Superior temporal gyrus (tissue), 1 donor: ENCODE data around the gene SULT1E1.
"Not testable (repeated sequence)": the region's sequence is repeated elsewhere in the genome, so short reads cannot be mapped to it uniquely, and the experiment has no call there.

Source experiments
- DNase-seq: peaks from one replicate; pipeline ENCODE4 v3.0.0-alpha.2; 2016; ENCODE audit errors: extremely low spot score

The SULT1E1 gene

GRCh38 chr4:69843301-69843700 is 16.6 kb downstream of the SULT1E1 start:
- no peak for DNase-seq

- no peak for DNase-seq
Measured at GRCh38 chr4:69838977-69839376, 21.0 kb downstream of the SULT1E1 start.

- DNase-seq, result no peak
Measured at GRCh38 chr4:69836287-69836686, 23.7 kb downstream of the SULT1E1 start.

- no peak for DNase-seq
Measured at GRCh38 chr4:69835766-69836165, 24.2 kb downstream of the SULT1E1 start.

- no peak for DNase-seq
Measured at GRCh38 chr4:69833251-69833650, 26.7 kb downstream of the SULT1E1 start.

GRCh38 chr4:69832326-69833030 is 27.5 kb downstream of the SULT1E1 start:
- no peak for DNase-seq

- DNase-seq, result no peak
Measured at GRCh38 chr4:69831646-69832325, 28.2 kb downstream of the SULT1E1 start.

GRCh38 chr4:69831270-69831627 is 28.7 kb downstream of the SULT1E1 start:
- DNase-seq, result no peak

- no peak for DNase-seq
Measured at GRCh38 chr4:69830560-69831269, 29.2 kb downstream of the SULT1E1 start.

GRCh38 chr4:69830192-69830559 is 29.8 kb downstream of the SULT1E1 start:
- no peak for DNase-seq

GRCh38 chr4:69829678-69830077 is 30.3 kb downstream of the SULT1E1 start:
- no peak for DNase-seq

GRCh38 chr4:69828828-69829227 is 31.1 kb downstream of the SULT1E1 start:
- no peak for DNase-seq

- not testable (repeated sequence) for DNase-seq
Measured at GRCh38 chr4:69825056-69825455, 34.9 kb downstream of the SULT1E1 start.

- DNase-seq, result no peak
Measured at GRCh38 chr4:69823481-69824186, 36.3 kb downstream of the SULT1E1 start.

GRCh38 chr4:69823048-69823447 is 36.9 kb downstream of the SULT1E1 start:
- DNase-seq, result no peak

- no peak for DNase-seq
Measured at GRCh38 chr4:69822198-69822597, 37.7 kb downstream of the SULT1E1 start.

GRCh38 chr4:69818060-69818639 is 41.8 kb downstream of the SULT1E1 start:
- DNase-seq, result no peak

GRCh38 chr4:69816236-69816635 is 43.7 kb downstream of the SULT1E1 start:
- no peak for DNase-seq

- DNase-seq, result no peak
Measured at GRCh38 chr4:69813628-69814027, 46.3 kb downstream of the SULT1E1 start.

GRCh38 chr4:69811166-69811565 is 48.8 kb downstream of the SULT1E1 start:
- DNase-seq, result no peak

- no peak for DNase-seq
Measured at GRCh38 chr4:69800599-69800998, 59.3 kb downstream of the SULT1E1 start.

- no peak for DNase-seq
Measured at GRCh38 chr4:69799337-69799736, 60.6 kb downstream of the SULT1E1 start.
